Thyroid gland (tissue), 4 donors: ENCODE measurements around the gene ANKS4B.

Experiments
- POLR2A ChIP-seq, 2 donors: fragments of 450-650 bp; IDR thresholded peaks; one replicate each; pipeline ENCODE4 v1.6.1; 2017; ENCODE audit warnings: antibody characterized with exemption in 2 of 2, mild to moderate bottlenecking in 2 of 2, moderate library complexity in 1 of 2
- TF ChIP-seq, protein P1 (sequence below), 6 experiments: fragments of 200-600 bp in 3 of 6; fragments of 450-650 bp in 3 of 6; sonication (generic) in 3 of 6; IDR thresholded peaks; one replicate each; pipeline ENCODE4 v1.5.1; 2016 to 2019; ENCODE audit warnings: antibody characterized with exemption in 6 of 6, mild to moderate bottlenecking in 2 of 6, inconsistent platforms in 1 of 6, moderate library complexity in 1 of 6

DNA sequence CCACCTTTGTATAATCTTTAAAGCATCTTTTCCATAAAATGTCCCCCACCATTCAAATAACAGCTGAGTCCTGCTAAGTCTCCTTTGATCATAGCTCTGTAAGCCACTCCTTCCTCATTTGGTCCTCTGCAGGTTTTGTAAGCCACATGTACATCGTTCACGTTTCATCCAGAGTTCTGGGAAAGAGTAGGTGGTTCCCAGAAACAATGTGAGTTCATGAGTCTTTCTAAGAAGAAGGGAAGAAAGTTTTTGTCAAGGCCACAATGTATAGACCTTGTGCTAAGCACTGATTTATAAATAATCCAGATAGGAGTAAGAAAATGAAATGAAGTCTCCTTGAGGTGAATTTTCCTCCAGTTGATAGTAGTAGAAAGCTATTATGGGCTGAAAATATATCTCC lies 8.7 kb upstream of the ANKS4B start:
- TF ChIP-seq, protein P1, sequence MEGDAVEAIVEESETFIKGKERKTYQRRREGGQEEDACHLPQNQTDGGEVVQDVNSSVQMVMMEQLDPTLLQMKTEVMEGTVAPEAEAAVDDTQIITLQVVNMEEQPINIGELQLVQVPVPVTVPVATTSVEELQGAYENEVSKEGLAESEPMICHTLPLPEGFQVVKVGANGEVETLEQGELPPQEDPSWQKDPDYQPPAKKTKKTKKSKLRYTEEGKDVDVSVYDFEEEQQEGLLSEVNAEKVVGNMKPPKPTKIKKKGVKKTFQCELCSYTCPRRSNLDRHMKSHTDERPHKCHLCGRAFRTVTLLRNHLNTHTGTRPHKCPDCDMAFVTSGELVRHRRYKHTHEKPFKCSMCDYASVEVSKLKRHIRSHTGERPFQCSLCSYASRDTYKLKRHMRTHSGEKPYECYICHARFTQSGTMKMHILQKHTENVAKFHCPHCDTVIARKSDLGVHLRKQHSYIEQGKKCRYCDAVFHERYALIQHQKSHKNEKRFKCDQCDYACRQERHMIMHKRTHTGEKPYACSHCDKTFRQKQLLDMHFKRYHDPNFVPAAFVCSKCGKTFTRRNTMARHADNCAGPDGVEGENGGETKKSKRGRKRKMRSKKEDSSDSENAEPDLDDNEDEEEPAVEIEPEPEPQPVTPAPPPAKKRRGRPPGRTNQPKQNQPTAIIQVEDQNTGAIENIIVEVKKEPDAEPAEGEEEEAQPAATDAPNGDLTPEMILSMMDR (IDR thresholded peaks at IDR 0.05) = no peak
- no peak for TF ChIP-seq POLR2A (IDR thresholded peaks at IDR 0.05)
